ENCODE data around the gene C2orf81.
A peak's percentile ranks its signal among the peaks of the same experiment; 100 is the strongest.
"Not testable (repeated sequence)": the region's sequence is repeated elsewhere in the genome, so short reads cannot be mapped to it uniquely, and the experiment has no call there.

Gene C2orf81

DNA sequence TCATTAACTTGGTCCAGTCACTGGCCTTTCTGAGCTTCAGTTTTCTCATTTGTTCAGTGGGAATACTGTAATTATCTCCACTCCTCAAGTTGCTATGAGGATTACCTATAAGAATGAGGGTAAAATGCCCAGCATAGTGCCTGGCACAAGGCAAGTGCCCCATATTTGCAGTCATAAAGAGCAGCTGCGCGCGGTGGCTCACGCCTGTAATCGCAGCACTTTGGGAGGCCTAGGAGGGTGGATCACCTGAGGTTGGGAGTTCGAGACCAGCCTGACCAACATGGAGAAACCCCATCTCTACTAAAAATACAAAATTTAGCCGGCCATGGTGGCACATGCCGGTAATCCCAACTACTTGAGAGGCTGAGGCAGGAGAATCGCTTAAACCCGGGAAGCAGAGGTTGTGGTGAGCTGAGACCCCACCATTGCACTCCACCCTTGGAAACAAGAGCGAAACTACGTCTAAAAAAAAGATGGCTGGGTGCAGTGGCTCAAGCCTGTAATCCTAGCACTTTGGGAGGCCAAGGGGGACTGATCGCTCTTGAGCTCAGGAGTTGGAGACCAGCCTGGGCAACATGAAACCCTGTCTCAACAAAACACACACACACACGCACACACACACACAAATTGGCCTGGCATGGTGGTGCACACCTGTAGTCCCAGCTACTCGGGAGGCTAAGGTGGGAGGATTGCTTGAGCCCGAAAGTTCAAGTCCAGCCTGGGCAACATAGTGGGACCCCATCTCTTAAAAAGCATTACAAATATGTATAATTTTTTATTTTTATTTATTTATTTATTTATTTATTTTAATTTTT lies 21.3 kb upstream of the C2orf81 start:
- not testable (repeated sequence) for DNase-seq

DNA sequence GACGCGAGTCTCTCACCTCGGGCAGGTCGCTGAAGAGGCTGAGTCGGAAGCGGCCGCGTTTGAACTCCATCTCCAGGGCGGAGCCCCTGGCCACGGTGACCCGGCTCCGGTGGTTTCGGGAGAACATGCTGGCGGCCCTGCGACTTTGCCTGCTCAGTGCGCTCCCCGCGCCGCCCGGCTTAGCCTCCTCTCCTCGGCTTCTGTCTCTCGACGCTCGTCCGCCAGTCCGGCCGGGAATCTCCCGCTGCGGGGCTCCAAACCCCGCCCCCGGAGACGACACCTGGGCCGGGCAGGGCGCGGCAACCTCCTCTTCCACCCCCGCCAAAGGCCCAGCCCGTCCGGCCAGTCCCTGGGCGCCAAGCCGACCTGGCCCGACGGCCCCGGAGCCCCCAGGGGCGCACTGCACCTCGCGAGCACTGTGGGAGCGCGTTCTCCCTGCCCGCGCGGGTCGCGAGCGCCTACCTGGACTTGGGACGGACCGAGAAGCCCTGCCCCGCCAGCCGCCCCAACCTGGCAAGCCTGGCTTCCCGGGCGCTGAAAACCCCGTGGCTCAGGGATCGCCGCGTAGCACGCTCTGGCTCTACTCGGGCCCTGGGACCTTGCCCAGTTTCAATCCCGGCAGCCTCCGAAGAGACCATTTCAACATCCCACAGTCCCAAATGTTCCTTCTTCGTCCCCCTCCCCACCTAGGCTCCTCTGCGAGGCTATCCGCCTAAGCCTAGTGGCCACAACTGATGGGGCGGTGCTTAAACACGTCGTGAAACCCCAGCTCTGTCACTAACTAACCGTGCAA lies 20.5 kb upstream of the C2orf81 start, which contains the start of gene RTKN:
RTKN (minus strand) TSS at position 248 of the 793 bp plus-strand sequence; CDS start at position 127, 121 bp downstream.
- DNase-seq = no peak

DNA sequence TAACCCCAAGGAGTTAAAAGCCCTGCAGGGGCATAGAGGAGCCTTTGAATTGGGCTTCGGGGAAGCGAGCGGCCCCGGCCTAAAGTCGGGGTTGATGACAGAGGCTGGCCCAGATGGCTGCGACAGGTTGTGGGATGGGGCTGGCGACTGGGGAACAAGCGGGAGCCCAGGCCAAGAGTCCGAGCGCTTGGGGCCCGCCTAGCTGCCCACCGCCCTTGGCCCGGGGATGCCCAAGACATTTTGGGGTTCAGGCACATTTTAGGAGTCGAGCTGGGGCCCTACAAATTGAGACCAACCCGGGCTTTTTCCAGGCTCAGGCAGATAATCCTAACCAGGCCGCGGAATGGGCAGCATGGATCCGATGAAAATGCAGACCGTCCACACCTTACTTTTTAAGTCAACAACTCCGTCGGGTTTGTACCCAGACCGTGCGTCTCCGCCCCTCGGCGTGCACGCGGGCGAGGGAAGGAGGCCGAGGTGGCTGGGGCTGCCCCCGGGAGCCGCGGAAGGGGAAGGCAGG lies 19.8 kb upstream of the C2orf81 start:
- no peak for DNase-seq

DNA sequence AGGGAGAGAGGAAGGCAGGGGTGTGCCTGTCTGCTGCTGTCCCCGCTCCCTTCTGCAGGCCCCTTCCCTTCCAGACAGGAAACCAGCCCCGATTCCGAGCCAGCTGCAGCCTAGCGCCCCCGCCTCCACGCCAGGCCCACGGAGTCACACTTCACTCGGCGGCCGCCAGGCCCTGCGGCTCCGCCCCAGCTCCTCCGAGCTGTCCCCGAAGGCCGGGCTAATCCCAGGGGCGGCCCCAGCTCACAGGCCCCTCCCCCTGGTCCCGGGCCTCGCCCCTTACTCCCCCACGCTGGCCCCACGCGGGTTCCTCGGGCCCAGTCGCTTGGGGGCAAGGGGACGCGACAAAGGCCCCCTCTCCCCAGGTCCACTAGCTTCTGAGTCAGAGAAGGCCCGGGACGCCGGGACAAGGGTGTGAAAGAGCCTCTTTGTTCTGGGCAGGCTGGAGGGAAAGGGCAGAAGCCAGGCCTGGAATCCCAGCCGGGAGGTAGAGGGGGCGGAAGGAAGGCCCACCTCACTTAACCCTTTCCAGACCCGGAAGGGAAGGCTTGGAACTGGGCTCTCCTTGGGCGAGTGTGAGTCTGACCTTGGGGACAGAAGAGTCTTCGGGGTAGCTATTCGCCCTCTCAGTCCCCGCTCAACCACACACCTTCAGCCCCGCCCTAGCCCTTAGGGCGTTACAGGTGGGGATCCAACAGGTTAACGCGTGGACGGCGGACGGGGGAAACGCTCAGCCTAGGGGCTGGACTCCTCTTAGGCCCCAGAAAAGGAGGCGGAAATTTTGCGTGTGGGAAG lies 19.2 kb upstream of the C2orf81 start:
- peak; percentile 70 for DNase-seq

DNA sequence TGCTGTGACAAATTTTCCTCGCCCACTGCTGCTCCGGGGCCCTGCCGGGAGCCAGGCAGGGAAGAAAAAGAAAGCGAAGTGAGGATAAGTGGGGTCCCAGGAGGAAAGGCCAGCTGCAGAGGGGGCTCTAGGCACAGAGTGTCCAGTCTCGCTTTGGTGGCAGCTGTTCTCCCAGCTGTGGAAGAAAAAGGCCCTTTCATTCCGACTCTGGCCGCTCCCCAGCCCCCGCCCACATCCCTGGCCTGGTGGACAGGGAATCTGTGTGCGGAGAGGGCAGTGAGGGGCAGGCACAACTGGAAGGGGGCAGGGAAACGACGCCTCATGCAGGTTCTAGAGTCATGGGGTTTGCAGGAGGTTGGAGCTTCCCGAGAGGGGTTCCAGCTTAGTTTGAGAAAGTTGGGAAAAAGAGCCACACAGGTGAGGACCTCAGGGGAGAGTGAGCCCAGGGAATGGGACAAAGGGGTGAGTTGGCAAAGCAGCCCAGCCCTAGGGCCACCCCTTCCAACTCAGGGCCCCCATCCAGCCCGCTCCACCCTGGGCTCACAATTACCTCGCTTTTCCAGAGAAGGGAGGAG lies 18.5 kb upstream of the C2orf81 start:
- no peak for DNase-seq

DNA sequence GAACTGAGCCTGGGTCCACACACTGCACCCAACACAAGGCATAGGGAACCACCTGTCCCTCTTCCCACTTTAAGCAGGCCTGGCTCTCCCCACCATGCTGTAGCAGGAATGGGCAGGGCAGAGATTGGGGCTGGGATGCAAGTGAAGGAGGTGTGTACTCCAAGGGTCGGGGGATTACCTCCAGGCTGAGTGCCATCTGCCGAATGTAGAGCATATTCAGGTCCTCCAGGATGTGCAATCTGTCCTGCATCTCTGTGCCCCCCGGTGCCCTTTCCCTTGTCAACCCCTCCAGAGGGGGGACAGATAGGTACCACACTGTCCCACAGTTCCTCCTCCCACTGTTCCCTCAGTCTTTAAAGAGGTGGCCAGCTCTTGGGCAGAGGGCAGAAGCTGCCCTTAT lies 18.0 kb upstream of the C2orf81 start:
- no peak for DNase-seq

DNA sequence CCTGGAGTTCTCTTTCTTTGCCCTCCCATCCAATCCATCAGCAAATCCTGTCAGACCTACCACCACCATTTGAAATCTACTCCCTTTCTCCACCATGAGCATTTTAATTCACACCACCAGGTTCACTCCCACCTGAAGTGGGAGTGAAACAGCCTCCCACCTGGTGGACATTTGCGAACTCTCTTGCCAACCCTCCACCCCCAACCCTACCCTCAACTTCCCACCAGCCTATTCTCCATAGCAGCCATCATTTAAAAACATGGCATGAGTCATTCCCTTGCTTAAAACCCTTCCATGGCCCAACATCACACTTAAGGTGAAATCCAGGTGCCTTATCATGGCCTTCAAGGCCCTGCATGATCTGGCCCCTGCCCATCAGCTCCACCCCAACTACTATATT lies 16.8 kb upstream of the C2orf81 start:
- DNase-seq = no peak

DNA sequence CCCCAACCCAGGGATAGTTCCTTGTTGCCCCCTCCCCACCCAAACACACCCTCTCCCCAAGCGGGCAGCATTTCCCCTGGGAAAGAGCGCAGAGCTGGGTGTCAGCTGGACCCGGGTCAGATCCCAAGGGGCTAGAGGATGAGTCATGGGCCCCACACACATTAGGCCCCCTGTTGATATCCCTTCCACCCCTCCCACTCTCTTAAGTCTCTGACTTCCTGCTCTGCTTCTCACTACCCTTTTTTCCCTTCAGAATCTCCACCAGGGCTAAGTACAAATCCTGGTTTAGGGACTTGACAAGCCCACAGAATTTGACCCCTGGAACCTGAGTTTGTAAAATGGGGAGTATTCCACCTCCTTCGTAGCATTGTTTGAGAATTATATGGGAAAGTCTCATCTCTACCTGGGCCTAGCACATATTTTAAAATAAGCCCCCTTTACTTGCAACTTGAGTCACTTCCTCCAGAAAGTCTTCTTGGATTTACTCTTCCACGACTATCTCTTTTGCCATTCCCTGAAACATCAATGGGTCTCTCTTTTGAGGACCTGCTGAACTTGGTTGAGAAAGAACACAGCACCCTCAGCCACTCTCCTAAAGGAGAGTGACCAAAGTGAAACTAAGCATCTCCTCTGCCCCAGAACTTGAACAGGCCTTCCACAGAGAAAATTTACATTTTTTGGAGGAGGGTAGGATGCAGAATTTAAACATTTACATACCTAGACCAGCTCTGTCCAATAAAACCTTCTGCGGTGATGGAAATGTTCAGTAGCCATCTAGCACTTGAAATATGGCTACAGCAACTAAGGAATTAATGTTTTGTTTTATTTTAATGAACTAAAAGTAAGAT lies 15.7 kb upstream of the C2orf81 start:
- DNase-seq = no peak

DNA sequence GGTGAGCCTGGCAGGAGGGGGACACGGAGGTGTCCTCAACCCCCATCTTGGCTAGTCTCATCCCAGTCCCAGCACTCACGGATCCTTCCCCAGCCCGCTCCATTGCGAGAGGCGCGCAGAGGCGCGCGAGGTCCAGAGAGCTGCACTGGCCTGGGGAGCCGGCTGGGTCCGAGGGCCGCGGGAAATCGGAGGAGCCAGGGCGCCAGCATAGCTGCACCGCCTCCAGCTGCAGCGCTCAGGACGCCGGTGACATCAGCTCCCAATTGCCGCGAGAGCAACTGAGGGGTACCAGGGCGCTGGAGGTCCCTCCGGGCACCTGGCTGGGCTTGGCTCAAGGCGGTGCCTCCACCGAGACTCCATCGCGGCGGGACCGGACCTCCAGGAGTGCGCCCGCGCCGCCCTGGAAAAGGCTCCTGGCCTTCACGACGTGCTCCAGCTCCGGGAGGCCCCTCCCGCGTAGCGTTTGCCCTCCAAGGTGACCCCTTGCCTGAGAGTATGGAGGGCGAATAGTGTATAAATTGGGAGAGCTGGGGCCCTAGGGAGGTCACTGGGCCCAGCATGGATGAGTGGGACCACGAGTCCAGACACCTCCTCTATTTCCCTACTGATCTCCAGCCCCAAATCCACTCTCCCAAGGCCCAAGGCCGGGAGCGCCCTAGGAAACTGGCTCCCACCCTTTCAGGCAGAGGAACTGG lies 14.8 kb upstream of the C2orf81 start:
- no peak for DNase-seq

DNA sequence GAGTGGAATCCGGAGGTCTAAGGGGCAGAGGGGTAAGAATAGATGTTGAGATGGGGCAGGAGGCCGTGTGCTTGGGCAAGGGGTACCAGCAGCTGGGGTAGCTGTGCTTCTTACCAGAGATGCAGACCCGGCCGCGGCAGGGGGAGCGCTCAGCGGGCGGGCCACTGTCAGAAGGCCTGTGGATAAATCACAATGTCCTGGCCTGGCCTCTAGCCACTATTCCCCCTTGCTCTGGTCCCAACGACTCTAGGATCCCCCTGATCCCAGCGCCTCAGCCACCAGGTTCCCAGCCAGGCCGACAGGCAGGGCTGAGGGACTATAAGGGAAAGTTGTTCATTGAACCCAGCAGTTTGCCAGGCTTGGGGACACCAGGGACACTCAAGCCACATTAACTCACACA lies 9.1 kb upstream of the C2orf81 start:
- DNase-seq = no peak

DNA sequence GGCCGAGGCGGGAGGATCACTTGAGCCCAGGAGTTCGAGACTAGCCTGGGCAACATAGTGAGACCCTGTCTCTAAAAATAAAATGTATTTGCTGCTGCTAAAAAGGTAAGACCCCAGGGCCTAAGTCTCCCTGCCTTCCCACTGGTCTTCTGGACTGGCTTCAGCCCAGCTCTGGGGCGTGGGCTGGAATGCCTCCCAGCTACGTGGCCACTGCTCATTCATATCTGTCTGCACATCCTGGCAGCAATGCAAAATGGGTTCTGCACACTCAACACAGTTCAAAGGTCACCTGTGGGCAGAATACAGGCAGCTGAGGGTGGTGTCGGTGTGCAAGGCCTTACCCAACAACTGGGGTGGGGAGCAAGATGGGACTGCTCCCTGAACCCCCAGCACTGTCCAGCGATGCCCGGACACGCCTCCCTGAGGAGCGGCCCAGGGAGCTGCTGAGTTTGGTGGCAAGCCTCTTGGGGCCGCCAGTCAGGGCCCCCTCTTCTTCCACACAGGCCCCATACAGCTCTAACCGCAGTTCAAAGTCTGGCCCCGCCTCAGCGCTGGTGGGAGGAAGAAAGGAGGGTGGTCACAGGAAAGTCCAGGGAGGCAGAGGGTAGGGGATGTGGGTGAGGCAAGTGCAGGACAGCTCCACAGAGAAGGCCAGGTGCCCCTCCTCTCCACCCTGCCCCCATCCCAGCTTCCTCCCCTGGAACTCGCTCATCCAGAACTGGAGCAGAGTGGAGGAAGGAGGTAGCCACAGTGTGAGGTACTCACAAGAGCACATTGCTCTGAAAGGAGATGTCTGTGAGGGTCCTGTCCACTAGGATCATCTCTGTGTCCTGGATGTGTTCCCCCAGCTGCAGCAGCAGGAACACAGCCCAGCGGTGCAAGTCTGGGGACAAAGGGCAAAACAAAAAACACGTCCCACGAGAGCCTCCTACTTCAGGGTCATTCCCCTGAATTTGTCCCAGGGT lies 8.3 kb upstream of the C2orf81 start:
- no peak for DNase-seq

DNA sequence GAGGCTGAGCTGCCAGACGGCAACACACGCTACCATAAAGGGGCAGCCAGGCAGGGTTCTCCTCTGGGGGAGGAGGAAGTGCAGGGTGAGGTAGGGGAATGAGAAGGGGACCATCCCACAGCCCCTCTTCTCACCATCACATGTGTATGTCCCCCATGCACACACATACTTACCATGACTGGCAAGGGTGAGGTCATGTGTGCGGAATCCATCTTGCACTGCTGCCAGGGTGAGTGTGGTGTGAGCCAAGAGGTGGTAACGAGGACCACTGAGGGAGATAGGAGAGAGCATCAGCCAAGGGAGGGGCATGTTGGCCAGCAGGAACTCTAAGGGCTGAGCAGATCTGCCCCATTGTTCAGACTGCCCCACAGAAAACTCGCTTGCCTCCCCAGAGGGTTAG lies 7.3 kb upstream of the C2orf81 start:
- DNase-seq = no peak

DNA sequence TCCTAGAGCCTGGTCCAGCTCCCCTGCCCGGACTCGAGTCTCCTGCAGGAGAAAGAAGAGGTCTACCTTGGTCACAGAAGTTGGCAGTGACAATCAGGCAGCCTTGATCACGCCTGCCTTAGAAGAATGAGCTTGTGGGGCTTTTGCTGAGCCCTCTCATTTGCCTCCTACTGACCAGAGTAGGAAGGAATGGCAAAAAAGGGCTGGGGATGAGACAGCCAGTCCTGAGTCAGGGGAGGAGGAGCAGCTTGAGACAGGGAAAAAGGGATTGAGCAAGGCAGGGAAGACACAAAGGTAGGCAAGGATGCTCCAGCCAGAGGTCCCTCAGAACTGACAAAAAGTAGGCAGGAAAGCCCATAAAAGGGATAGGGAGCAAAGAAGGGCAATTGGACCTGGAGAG lies 6.1 kb upstream of the C2orf81 start:
- DNase-seq = no peak

DNA sequence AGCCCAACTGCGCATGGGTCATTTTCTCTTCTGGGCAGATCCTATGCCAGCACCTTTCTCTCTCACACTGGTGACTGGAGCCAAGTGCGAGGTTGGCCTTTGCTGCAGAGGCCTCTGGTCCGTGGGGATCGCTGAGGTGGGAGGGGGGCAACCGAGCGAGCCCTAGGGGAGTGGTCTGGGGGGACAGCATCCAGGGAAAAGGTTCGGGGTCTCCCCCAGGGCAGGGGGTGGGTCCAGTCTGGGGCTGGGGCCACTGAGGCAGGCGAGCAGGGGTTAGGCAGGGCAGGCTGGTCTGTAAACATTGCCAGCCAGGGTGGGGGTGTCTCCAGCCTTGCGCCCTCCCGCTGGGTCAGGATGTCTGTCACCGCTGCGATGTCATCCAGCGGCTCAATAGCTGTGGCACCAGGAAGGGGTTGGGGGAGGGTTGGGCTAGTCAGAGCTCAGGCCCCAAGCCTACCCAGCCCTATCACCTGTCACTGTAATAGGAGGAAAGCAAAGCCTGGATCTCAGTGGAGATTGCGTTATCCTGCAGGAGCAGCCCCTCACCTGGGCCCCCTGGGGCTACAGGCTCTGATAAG lies 4.9 kb upstream of the C2orf81 start:
- DNase-seq = no peak

DNA sequence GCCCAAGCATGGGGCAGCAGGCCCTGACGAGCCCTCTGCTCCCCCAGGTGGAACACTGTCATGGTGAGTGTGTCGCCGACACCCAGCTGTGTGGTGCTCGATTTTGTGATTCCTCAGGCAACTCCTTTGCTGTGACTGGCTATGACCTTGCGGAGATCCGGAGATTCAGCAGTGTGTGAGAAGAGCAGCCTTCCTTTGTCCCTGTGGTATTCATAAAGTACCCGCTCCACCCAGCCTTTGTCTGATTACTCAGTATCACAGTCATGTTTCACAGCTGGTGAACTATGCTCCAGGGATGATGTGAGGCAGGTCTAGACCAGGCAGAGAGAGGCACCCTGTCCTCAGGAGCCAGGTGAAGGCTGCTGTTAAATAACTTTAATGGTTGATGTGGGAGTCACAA lies 4.1 kb upstream of the C2orf81 start:
- DNase-seq = no peak

DNA sequence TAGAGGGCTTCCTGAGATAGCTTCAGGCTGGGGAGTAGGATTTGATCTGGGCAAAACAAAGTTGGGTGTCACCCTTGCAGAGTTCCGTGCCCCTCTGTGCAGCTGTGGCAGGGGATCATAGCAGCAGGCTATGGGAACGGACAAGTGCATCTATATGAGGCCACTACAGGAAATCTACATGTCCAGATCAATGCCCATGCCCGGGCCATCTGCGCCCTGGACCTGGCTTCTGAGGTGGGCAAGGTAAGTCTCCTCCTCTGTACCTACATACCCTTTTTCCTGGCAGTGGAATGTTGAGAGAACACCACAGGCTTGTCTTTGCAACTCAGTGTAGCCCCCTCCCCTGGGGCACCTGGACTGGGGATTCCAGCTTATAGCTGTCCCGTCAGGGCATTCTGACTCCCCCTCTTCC lies 3.6 kb upstream of the C2orf81 start:
- no peak for DNase-seq

DNA sequence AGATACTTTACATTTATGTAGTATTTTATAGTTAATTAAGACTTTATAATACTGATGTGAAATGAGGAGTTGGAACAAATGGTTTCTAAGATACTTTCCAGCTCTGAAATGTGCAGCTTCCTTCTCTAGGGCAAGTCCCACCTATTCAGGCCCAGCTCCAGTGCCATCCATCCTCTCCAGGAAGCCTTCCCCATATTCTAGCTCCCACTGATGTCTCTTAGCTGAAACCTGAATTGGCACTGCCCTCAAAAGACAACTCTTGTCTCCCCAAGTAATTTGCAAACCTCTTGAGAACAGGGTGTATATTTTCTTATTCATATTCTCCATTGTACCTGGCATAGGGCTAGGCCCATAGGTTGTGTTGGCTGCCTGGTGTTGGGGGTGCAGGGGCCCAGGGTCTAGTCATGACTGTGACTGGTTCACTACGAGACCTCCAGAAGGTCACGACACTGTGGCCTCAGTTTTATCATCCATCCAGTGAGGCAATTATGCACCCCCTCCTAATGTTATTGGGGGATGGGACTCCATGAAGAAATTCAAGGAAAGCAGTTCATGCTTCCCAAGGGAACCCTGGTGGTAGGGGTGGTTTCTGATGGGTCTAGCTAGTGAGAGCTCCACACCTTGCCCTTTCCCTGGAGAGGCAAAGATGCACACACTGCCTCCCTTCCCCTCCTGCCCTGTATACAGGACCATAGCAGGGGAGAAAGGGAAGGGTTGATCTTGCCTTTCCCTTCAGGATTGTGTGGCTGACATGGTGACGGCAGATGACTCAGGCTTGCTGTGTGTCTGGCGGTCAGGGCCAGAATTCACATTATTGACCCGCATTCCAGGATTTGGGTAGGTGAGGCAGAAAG lies 2.9 kb upstream of the C2orf81 start:
- DNase-seq = no peak

Measured in RPMI8226 (cell line).